Measurements from ENCODE around the gene GPS1.

The GPS1 gene

GRCh38 chr17:82065193-82065637 is 13.5 kb downstream of the GPS1 start:
- H3K4me3 ChIP-seq (ENCODE audit: low read depth, low read length) = peak overlapping the region; percentile 74
- TF ChIP-seq CTCF (IDR thresholded peaks at IDR 0.05; ENCODE audit: control insufficient read depth, extremely low read depth, insufficient read depth) = no peak
- DNase-seq (ENCODE audit: low read depth) = no peak

GRCh38 chr17:82065638-82066303 is 14.1 kb downstream of the GPS1 start, which contains the start of gene DUS1L:
Gene DUS1L, minus strand, starts transcription at chr17:82065804. Its CDS starts 745 bp downstream, at chr17:82065059.
- no peak for DNase-seq (ENCODE audit: low read depth)
- H3K4me3 ChIP-seq (ENCODE audit: low read depth, low read length) = peak within 1 kb of the TSS; percentile 74
- no peak for TF ChIP-seq CTCF (IDR thresholded peaks at IDR 0.05; ENCODE audit: control insufficient read depth, extremely low read depth, insufficient read depth)

- no peak for DNase-seq (ENCODE audit: low read depth)
- TF ChIP-seq CTCF (IDR thresholded peaks at IDR 0.05; ENCODE audit: control insufficient read depth, extremely low read depth, insufficient read depth) = no peak
Measured at GRCh38 chr17:82070611-82071010, 18.9 kb downstream of the GPS1 start.

GRCh38 chr17:82072827-82073226 is 21.1 kb downstream of the GPS1 start:
- no peak overlapping the region for H3K4me3 ChIP-seq (ENCODE audit: low read depth, low read length)
- TF ChIP-seq CTCF (IDR thresholded peaks at IDR 0.05; ENCODE audit: control insufficient read depth, extremely low read depth, insufficient read depth) = no peak
- DNase-seq (ENCODE audit: low read depth) = no peak

More at GRCh38 chr17:82070611-82071010, 18.9 kb downstream of the GPS1 start:
- no peak overlapping the region for H3K4me3 ChIP-seq (ENCODE audit: low read depth, low read length)

GRCh38 chr17:82073446-82073845 is 21.7 kb downstream of the GPS1 start:
- TF ChIP-seq CTCF (IDR thresholded peaks at IDR 0.05; ENCODE audit: control insufficient read depth, extremely low read depth, insufficient read depth) = no peak
- no peak overlapping the region for H3K4me3 ChIP-seq (ENCODE audit: low read depth, low read length)
- no peak for DNase-seq (ENCODE audit: low read depth)

- no peak for DNase-seq (ENCODE audit: low read depth)
- TF ChIP-seq CTCF (IDR thresholded peaks at IDR 0.05; ENCODE audit: control insufficient read depth, extremely low read depth, insufficient read depth) = no peak
Measured at GRCh38 chr17:82076018-82076784, 24.5 kb downstream of the GPS1 start.

More at GRCh38 chr17:82076018-82076784, 24.5 kb downstream of the GPS1 start:
- no peak overlapping the region for H3K4me3 ChIP-seq (ENCODE audit: low read depth, low read length)
